ENCODE results near the gene SLC44A1. TPM values are rescaled to one million over a fixed set of nuclear protein-coding genes. Genes with fewer than 3 reads are reported as not detected.

The SLC44A1 gene
- total RNA-seq, 1 experiment from 2014 or later: 30.1 TPM

GRCh38 chr9:105297442-105298075 is 53.1 kb downstream of the SLC44A1 start:
- DNase-seq (ENCODE audit: low read depth): no peak

- DNase-seq (ENCODE audit: low read depth): peak; percentile 98
Observed at GRCh38 chr9:105299190-105299854, 54.9 kb downstream of the SLC44A1 start.

DNA sequence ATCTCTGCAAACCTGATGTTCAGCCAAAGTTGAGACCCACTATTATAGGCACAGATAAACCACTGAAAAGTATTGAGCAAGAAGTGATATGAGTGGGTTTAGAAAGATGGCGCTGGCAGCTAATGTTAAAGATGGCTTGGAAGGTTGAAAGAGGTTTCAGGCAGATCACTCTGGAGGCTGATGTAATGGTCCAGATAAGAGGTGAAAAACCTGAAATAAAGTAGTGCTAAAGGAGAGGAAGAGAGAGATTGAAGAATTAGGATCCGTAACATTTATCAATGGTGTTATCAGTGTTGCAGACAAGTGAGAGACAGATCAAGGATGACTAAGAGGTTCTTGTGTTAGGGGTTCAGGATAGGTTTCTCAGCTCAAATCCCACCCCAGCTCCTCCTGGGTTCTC is 58.3 kb downstream of the SLC44A1 start:
- no peak for DNase-seq (ENCODE audit: low read depth)

GRCh38 chr9:105305856-105306255 is 61.4 kb downstream of the SLC44A1 start:
- DNase-seq (ENCODE audit: low read depth): no peak

DNA sequence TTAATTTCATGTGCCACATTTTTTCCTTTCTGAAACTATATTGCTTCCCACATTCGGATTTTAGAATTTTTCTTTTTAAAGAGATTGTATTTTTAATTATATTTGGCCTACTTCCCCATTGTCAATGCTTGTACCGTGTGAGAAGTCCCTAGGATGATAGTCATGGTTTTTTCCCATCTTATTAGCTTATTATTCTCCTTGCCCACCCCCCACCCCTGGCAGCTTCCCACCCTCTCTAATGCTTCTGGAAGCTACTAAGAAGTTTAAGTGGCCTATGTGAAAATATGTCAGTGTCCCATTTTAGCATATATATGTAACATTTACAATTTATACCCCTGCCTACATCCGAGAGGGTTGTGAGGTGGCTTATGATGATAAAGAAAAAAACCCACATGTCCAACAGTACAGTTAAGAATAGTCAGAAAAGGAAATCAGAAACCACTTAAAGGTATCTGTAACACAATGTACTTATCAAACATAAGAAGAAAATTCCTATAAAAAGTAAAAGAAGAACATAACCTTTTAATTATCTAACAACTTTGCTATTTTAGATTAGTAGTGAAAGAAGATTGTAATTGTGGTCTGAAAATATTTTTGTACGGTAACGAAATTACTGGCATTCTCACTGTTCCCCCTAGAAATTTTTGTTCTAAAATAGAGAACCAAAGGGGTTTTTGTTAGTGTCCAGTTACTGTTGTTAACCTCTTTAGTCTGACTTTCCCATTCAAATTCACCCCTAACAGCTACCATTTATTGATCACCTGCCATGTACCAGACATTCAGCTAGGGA is 62.1 kb downstream of the SLC44A1 start:
- no peak for DNase-seq (ENCODE audit: low read depth)

- no peak for DNase-seq (ENCODE audit: low read depth)
Observed at GRCh38 chr9:105307591-105308130, 63.2 kb downstream of the SLC44A1 start.

DNA sequence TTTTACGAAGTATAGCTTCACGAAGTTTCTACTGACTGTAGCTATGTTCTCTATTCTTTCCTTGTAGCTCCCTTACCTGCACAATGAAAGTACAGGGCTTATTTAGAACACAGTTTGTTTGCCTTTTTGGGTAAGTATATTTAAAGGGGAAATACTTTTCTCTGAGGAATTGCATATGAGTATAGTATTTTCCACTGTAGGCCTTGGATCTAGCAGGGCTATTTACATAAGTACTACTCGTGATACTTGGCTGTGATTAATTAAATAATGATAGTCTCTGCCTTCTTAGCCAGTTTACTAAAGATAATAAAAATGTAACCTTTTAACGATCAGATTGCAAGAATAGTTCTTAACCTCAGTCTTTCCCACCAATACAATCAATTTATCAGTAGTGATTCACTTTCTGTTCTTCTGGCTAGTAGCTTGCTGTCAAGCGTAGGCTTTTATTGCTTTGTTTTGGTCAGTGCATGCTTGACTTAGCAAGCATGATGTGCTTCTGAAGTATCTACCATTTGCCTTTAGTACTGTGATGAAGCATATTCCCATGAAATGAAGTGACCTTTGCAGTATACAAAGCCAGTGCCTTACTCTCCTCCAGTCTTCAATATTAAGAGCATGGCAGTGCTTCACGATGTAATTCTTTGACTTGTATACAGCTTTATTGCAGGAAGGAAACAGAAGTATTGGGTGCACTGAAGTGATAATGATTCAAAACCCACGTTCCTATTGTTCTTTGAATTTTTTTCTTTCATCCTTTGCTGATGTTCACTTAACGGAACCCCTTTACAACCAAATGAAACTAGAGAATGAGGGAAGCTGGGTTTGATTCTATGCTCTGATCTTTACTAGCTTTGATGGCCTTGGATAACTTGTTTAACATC is 64.2 kb downstream of the SLC44A1 start:
- no peak for DNase-seq (ENCODE audit: low read depth)

GRCh38 chr9:105309531-105309931 is 65.1 kb downstream of the SLC44A1 start:
- DNase-seq (ENCODE audit: low read depth): no peak

DNA sequence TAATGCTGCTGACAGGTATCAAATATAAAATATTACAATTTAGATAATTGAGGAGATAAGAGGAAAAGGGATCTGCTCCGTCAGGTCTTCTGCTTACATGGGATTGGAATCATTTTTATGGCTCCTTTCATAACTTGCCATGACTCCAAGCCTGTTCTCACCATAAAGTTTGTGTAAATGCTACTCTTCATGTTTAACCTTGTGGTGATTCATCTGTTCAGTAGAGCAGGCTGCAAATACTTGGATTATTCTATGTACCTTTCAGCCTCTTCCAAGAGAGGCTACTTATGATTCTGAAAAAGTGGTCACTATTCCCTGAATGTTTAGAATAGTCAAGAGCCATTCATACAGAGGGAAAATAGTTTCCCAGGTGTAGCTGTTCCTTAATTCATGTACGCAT is 66.9 kb downstream of the SLC44A1 start:
- DNase-seq (ENCODE audit: low read depth): no peak

DNA sequence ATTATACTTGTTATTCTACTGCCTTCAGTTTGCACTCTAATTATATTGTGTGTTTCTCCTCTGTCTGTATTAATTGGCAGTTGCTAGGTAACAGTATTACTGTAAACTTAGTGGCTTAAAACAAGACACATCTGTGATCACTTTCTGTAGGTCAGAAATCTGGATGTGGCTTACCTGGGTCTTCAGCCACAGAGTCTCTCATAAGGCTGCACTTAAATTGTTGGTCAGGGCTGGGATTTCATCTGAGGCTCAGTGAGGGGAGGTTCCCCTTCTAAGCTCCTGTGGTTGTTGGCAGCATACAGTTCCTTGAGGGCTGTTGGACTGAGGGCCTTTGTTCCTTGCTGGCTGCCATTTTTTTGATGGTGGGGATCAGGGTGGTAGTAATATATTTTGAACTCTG is 68.8 kb downstream of the SLC44A1 start:
- no peak for DNase-seq (ENCODE audit: low read depth)

DNA sequence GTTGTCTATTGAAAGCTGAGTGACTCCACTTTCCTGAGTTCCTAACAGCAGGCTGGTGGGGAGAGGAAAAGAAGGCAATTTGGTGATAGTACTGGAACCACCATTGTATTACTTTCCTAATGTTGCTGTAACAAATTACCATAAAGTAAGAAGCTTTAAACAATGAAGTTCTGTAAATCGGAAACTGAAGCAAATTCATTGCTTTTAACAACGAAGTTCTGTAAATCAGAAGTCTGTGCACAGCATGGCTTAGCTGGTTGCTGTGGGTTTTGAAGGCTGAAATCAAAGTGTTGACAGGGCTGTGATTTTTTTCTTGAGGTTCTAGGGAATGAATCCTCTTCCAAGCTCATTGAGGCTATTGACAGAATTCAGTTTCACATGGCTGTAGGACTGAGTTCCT is 72.3 kb downstream of the SLC44A1 start:
- DNase-seq (ENCODE audit: low read depth): no peak

- DNase-seq (ENCODE audit: low read depth): no peak
Observed at GRCh38 chr9:105318729-105319191, 74.3 kb downstream of the SLC44A1 start.

DNA sequence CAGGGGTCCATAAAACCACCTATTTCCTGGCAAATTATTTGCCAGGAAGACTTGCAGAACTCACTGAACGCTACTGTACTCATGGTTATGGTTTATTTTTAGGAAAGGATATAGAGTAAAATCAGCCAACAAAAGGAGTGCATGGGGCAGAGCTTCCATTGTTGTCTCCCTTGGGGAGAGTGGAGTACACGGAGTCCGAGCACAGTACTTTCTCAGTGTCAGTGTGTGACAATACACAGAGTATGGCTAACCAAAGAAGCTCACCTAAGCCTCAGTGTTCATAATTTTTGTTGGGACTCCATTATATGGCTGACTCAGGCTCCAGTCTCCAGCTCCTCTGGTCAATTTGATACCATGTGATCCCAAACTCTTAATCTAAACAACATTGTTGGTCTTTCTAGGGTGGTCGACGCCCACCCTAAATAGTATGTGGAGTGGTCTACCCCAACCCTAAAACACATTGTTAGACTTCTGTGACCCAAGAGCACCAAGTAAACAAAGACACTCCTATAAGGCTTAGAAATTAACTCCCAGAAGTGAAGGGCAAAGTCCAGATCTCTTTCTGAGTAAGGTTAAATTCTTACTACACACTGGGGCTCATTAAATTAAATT is 74.9 kb downstream of the SLC44A1 start:
- no peak for DNase-seq (ENCODE audit: low read depth)

DNA sequence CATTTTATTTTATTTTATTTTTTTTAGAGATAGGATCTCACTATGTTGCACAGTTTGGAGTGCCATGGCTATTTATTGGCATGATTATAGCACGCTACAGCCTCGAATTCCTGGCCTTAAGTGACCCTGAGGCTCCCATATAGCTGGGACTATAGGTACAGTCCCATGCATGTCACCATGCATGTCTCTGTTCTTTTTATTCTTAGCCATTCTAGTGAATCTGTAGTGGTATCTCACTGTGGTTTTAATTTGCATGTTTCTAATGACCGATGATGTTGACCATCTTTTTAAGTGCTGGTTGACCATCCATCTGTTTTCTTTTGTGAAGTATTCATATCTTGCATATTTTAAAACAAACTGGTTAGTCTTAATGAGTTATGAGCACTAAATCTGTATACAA is 76.1 kb downstream of the SLC44A1 start:
- no peak for DNase-seq (ENCODE audit: low read depth)

DNA sequence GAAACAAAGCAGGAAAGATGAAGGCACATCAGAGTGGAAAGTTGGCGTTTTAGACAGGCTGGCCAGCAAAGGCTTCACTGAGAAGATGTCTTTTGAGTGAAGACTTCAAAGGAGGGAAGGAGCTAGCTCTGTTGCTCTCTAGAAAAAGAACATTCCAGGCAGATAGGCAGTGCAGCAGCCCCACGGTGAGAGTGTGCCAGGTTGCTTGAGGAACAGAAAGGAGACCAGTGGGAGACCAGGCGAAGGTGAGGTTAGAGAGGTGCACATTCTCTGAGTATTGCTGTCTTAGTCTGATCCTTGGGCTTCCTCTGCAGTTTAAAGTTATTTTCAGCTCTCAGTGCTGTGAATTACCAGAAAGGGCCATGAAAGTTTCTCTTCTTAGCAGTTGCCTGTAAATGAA is 83.8 kb downstream of the SLC44A1 start:
- DNase-seq (ENCODE audit: low read depth): no peak

DNA sequence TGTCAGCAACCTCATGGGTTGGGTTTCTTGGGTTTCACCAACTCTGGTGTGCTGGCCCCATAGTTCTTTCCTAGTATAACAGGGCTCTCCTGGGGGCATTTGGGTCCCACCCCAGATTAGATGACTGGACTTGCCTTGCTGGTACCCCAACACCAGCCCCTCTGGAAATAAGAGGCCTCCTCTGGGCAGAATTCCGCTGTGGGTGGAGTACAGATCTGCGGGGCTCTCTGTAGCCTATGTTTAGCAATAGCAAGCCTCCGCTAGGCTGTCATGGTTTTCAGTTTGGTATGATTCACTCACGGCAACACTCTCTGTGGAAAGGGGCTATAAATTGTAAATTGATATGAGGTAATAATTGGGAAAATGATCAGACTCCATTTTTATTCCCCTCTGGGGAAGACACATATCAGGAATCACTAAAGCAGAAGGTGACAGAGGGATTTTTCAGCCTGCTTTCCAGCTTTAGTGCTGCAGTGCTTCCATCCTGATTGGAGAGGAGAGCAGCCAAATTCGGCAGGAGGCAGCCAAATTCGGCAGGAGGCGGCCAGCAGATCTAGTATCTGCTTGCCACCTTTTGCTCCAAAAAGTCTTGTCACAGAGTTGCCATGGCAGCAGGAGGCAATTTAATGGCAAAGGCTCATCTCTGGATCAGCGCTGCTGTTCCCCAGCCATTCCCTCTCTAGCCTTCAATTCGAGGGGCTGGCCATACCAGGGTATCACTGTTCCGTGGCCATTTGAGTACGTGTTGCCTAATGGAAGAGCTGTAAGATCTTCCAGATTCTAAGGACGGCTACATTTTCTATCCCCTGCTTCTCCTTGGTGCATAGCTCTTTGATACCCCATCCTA is 84.6 kb downstream of the SLC44A1 start:
- DNase-seq (ENCODE audit: low read depth): no peak

- DNase-seq (ENCODE audit: low read depth): no peak
Observed at GRCh38 chr9:105329719-105330062, 85.2 kb downstream of the SLC44A1 start.

GRCh38 chr9:105330201-105330600 is 85.8 kb downstream of the SLC44A1 start:
- DNase-seq (ENCODE audit: low read depth): no peak

DNA sequence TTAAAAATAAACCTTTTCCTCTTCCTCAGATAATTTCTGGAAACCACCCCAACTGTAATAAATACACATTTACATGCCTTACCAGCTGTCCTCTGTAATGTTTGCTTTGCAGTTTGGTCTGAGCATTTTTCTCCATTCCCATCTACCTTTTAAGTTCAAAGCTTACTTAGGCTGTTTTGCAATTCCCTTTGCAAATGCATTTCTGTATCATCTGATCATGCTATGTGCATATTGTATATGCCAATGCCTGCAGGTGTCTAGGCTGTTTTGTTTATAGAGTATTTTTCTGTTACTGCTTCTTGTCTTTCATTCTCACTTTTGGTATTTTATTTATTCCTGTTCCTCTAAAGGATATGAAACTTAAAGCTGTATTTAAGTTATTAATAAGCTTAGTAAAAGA is 86.3 kb downstream of the SLC44A1 start:
- DNase-seq (ENCODE audit: low read depth): no peak

- no peak for DNase-seq (ENCODE audit: low read depth)
Observed at GRCh38 chr9:105331160-105331559, 86.7 kb downstream of the SLC44A1 start.
